Measurements from ENCODE around the gene PLPP4.

GRCh38 chr10:120506674-120507073, 49.6 kb downstream of the PLPP4 start:
- TF ChIP-seq EZH2phosphoT487 (IDR thresholded peaks at IDR 0.05; ENCODE audit: insufficient read depth, low read depth): no peak
- no peak for TF ChIP-seq EZH2 (IDR thresholded peaks at IDR 0.05; ENCODE audit: insufficient read depth, poor library complexity, severe bottlenecking)

Measured in GM23248 (cell line).